ENCODE data around the gene RMDN2. TPM values are rescaled to one million over a fixed set of nuclear protein-coding genes. Genes with fewer than 3 reads are reported as not detected.

Gene RMDN2
- total and polyA plus RNA-seq, 10 of the 15 experiments (the other 5 are each of a cell fraction or from before 2014, with no cell fraction given): 2.6 to 12.4 (median 9.2) TPM

GRCh38 chr2:37893327-37893726 is 31.8 kb upstream of the RMDN2 start (continued):
- no peak for TF ChIP-seq IRF3 (IDR thresholded peaks at IDR 0.05)
- no peak for TF ChIP-seq FOXM1 (IDR thresholded peaks at IDR 0.05; ENCODE audit: low read depth, low read length)

- Histone ChIP-seq H3K36me3 (ENCODE audit: control insufficient read depth in 2 of 2, insufficient read depth in 2 of 2, low read length in 1 of 2) (no peaks in the 10 kb centered on the region), H3K79me2 (ENCODE audit: control insufficient read depth, insufficient read depth, low read length) (no peaks in the 10 kb centered on the region), H3K27ac (ENCODE audit: control insufficient read depth, insufficient read depth) (no peak overlapping the region), H2AFZ (ENCODE audit: control insufficient read depth, low read depth, low read length) (no peak overlapping the region), H3K4me1 (ENCODE audit: control insufficient read depth, insufficient read depth, low read length) (peaks cover 43% of the 10 kb centered on the region), H3K9ac (ENCODE audit: control insufficient read depth, insufficient read depth, low read length) (no peak overlapping the region), H3K27me3 (replicated peaks in 1 of 2; ENCODE audit: control insufficient read depth in 2 of 2, insufficient read depth in 2 of 2, low read length in 1 of 2) (no peaks in the 10 kb centered on the region), H3K4me3 (no peak overlapping the region), H3K4me2 (ENCODE audit: control insufficient read depth, insufficient read depth) (no peak overlapping the region), H4K20me1 (ENCODE audit: control insufficient read depth, insufficient read depth) (no peaks in the 10 kb centered on the region), H3K9me3 (replicated peaks; ENCODE audit: control insufficient read depth, insufficient read depth, low read length) (peaks cover 2% of the 10 kb centered on the region; the same call in 1 of the 3 replicates)
- BruUV-seq (replicated peaks): no TSS peak
- ChIA-PET SMC1A (ENCODE audit: uncharacterized antibody, unreplicated experiment) (interaction anchor here (0.7 to 3.1 kb wide), 14 partner anchors 9 to 382 kb away, joined by 3 to 22 read pairs (median 3); no protein-coding TSS in a partner anchor), RAD21 (ENCODE audit: unreplicated experiment) (interaction anchor here (0.6 to 1.0 kb wide), 4 partner anchors 16 to 480 kb away, joined by 3 read pairs; no protein-coding TSS in a partner anchor), POLR2A (interaction anchor here (1.1 kb wide), 1 partner anchor 503 kb away, joined by 3 read pairs; no protein-coding TSS in a partner anchor), CTCF (interaction anchor here (0.6 to 7.3 kb wide), 11 partner anchors 9 to 488 kb away, joined by 3 to 82 read pairs (median 3); no protein-coding TSS in a partner anchor)
- WGBS (ENCODE audit: insufficient coverage, insufficient replicate concordance, low lambda C conversion rate, missing lambda C conversion rate): 98% methylated on average over 7 of the region's 7 CpGs
- in situ Hi-C loops (cut with MboI): no loop called here
- FAIRE-seq (no peak), ATAC-seq (no peak), DNase-seq (ENCODE audit: low read depth, low spot score) (no peak)
- TF ChIP-seq BCL3 (IDR thresholded peaks at IDR 0.05; ENCODE audit: borderline replicate concordance, insufficient read depth, low read depth, low read length, poor library complexity, severe bottlenecking): no peak
- no peak for TF ChIP-seq ZNF384 (IDR thresholded peaks at IDR 0.05; ENCODE audit: borderline replicate concordance, low read depth, low read length)
- no peak for TF ChIP-seq YBX1 (IDR thresholded peaks at IDR 0.05)
- 0 out of 2 replicates have a peak, but pooled peaks have one; percentile 9 for TF ChIP-seq RUNX3 (IDR thresholded peaks at IDR 0.05; ENCODE audit: low read length)
- intact Hi-C loops (cut with micrococcal nuclease; ENCODE audit: unreplicated experiment): loop anchor here (5.0 to 10.0 kb wide), 4 partner anchors 88 to 482 kb away; partner anchors contain the start of genes CDC42EP3 and CYP1B1
These were observed 31.0 kb upstream of the RMDN2 start for GRCh38 chr2:37894047-37894446.
